Measurements from ENCODE around the gene SCYL1. TPM values are rescaled to one million over a fixed set of nuclear protein-coding genes. Genes with fewer than 3 reads are reported as not detected.

Gene SCYL1
- total and polyA plus RNA-seq, 2 donors (not counting 1 experiment from before 2014, with no cell fraction given), result 76.5 to 85.5 TPM

DNA sequence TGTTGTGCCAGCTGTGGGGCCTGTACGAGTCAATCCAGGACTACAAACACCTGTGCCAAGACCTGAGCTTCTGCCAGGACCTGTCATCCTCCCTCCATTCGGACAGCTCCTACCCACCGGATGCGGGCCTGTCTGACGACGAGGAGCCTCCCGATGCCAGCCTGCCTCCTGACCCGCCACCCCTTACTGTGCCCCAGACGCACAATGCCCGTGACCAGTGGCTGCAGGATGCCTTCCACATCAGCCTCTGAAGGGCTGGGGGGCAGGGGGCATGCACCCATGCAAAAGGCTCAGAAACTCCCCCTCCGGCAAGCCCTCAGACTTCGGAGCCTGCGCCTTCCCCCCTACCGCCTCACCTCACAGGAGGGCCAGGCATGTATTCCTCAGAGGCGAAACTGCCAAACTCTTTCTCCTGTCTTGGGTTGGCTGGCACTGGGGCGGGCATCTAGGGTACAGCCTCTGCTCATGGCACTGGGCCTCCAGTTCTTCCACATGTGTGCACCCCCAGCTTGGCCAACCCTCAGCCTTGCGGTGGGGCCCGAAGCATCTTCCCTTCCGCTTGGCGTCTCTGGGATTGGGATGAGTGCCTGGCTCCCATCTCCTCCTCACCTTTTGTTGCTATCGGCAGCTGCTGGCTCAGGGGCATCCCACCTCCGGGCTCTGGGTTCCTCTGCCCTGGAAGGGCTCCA lies 48.7 kb downstream of the SCYL1 start:
- no peak overlapping the region for H2AFZ ChIP-seq (ENCODE audit: insufficient read depth, low read depth, low read length, poor library complexity, severe bottlenecking)
- TF ChIP-seq CTCF (IDR thresholded peaks at IDR 0.05) (no peak), EZH2 (IDR thresholded peaks at IDR 0.05; ENCODE audit: borderline replicate concordance, insufficient read depth, low read depth, low read length, poor library complexity, severe bottlenecking) (no peak)
- peak overlapping the region; percentile 95 for H3K27ac Mint-ChIP-seq
- WGBS (ENCODE audit: insufficient coverage), result 53% methylated on average over 22 of the region's 22 CpGs
- peaks cover 42% of the 10 kb centered on the region for H3K79me2 ChIP-seq (ENCODE audit: control insufficient read depth, insufficient read depth, low read length)
- peak overlapping the region; percentile 98 for H3K4me3 Mint-ChIP-seq
- CTCF ChIA-PET, result interaction anchor here (0.9 to 5.1 kb wide), 6 partner anchors 8 to 40 kb away, joined by 3 to 86 read pairs (median 27); partner anchors contain the start of genes KCNK7 and MAP3K11
- peaks cover 78% of the 10 kb centered on the region for H3K4me1 Mint-ChIP-seq
- H3K4me1 ChIP-seq (ENCODE audit: control insufficient read depth in 2 of 2, insufficient read depth in 2 of 2, low read length in 2 of 2), result peaks cover 51 to 76% of the 10 kb centered on the region in 2 donors
- no peaks in the 10 kb centered on the region for H3K9me3 Mint-ChIP-seq (ENCODE audit: insufficient read depth)
- peak overlapping the region; percentile 85 to 93 for H3K27ac ChIP-seq (ENCODE audit: low read length in 2 of 2)
- H3K9ac ChIP-seq (ENCODE audit: low read length), result peak overlapping the region; percentile 83
- H3K27me3 Mint-ChIP-seq, result no peaks in the 10 kb centered on the region
- DNase-seq (no peak), ATAC-seq (ENCODE audit: low read depth) (no peak)
- H3K27me3 ChIP-seq (replicated peaks in 1 of 4; ENCODE audit: control extremely low read depth in 1 of 4, control insufficient read depth in 3 of 4, insufficient read depth in 4 of 4, low read length in 3 of 4), result no peaks in the 10 kb centered on the region
- POLR2A ChIA-PET, result interaction anchor here (1.1 to 7.5 kb wide), 8 partner anchors 14 to 170 kb away, joined by 3 to 53 read pairs (median 7); partner anchors contain the start of genes KAT5, MAP3K11 and PCNX3
- intact Hi-C loops (cut with micrococcal nuclease), result loop anchor here (1.0 to 10.0 kb wide), 6 partner anchors 15 to 829 kb away; partner anchors contain the start of genes BANF1, CFL1, EIF1AD and PCNX3
- peak overlapping the region; percentile 100 for H3K4me2 ChIP-seq (replicated peaks; ENCODE audit: low read depth, low read length, poor library complexity, severe bottlenecking)
- peak overlapping the region; percentile 42 to 83 (median 70) for H3K4me3 ChIP-seq (ENCODE audit: control extremely low read depth in 1 of 5, extremely low read depth in 1 of 5, insufficient read depth in 1 of 5, low read depth in 2 of 5, low read length in 4 of 5)
- H3K9me3 ChIP-seq (ENCODE audit: control extremely low read depth in 1 of 3, control insufficient read depth in 2 of 3, insufficient read depth in 1 of 3, low read length in 2 of 3), result no peaks in the 10 kb centered on the region
- H3K36me3 ChIP-seq (replicated peaks in 1 of 2; ENCODE audit: control extremely low read depth in 1 of 2, control insufficient read depth in 1 of 2, extremely low read depth in 1 of 2, insufficient read depth in 2 of 2, low read length in 1 of 2), result peaks cover 0 to 4% of the 10 kb centered on the region in 2 experiments
- H4K20me1 ChIP-seq (ENCODE audit: control insufficient read depth, insufficient read depth, low read length, poor library complexity, severe bottlenecking), result peaks cover 40% of the 10 kb centered on the region

All from B cell (primary cell).